ENCODE measurements around the gene PROX2.

Gene PROX2

GRCh38 chr14:74909501-74909900, 33.6 kb upstream of the PROX2 start:
- FAIRE-seq, result no peak

- FAIRE-seq, result no peak
These were observed 33.0 kb upstream of the PROX2 start for GRCh38 chr14:74908861-74909341.

GRCh38 chr14:74907744-74908143, 31.8 kb upstream of the PROX2 start:
- no peak for FAIRE-seq

- FAIRE-seq, result no peak
These were observed 31.1 kb upstream of the PROX2 start for GRCh38 chr14:74906925-74907521.

- no peak for FAIRE-seq
These were observed 29.7 kb upstream of the PROX2 start for GRCh38 chr14:74905595-74906142.

- no peak for FAIRE-seq
These were observed 28.9 kb upstream of the PROX2 start for GRCh38 chr14:74904635-74905503.

- FAIRE-seq, result no peak
These were observed 27.2 kb upstream of the PROX2 start for GRCh38 chr14:74902941-74903705.

- FAIRE-seq, result no peak
These were observed 22.7 kb upstream of the PROX2 start for GRCh38 chr14:74898694-74899093.

GRCh38 chr14:74898083-74898482, 22.1 kb upstream of the PROX2 start:
- no peak for FAIRE-seq

- FAIRE-seq, result no peak
These were observed 21.7 kb upstream of the PROX2 start for GRCh38 chr14:74897642-74898041.

GRCh38 chr14:74896400-74896799, 20.5 kb upstream of the PROX2 start:
- FAIRE-seq, result no peak

- no peak for FAIRE-seq
These were observed 17.7 kb upstream of the PROX2 start for GRCh38 chr14:74893614-74894091.

- FAIRE-seq, result no peak
These were observed 16.8 kb upstream of the PROX2 start for GRCh38 chr14:74892745-74893144.

GRCh38 chr14:74891870-74892269, 15.9 kb upstream of the PROX2 start:
- FAIRE-seq, result no peak

GRCh38 chr14:74890262-74890661, 14.3 kb upstream of the PROX2 start:
- FAIRE-seq, result no peak

GRCh38 chr14:74888164-74889158, 12.5 kb upstream of the PROX2 start:
- no peak for FAIRE-seq

GRCh38 chr14:74886001-74886400, 10.1 kb upstream of the PROX2 start:
- no peak for FAIRE-seq

GRCh38 chr14:74882103-74882920, 6.4 kb upstream of the PROX2 start:
- FAIRE-seq, result no peak

- FAIRE-seq, result no peak
These were observed 5.6 kb upstream of the PROX2 start, which contains the start of gene DLST for GRCh38 chr14:74881431-74882102. Gene DLST (plus strand): TSS chr14:74881916. CDS start chr14:74881954, 38 bp downstream.
